Jurkat, Clone E6-1 (cell line): ENCODE measurements around the gene DISP2.

ENCODE experiments used
- DNase-seq: peaks from one replicate; pipeline ENCODE4 v3.0.0-alpha.2; 2011; ENCODE audit warnings: low read depth, low spot score
- H3K4me3 ChIP-seq: 2 replicates; pipeline ENCODE4 v1.5.1; 2011; ENCODE audit warnings: mild to moderate bottlenecking, low read length, control low read depth, moderate library complexity

Gene DISP2

DNA sequence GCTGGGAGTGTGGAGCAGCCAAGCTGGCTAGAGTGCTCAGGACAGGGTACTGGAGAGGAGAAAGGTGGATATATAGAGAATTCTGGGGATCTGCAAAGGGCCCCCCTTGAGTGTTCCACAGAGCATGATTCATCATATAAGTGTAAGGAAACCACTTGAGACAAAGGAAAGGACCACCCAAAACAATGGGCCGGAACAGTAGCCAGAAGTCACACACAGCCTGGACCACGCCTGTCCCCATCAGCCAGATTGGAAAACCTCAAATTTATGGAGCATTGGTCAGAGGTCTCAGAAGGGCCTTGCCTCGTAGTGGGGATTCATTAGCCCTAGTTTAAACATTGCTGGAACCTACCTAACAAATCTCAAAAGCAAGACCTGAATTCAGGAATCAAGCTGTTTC is 19.6 kb downstream of the DISP2 start:
- no peak overlapping the region for H3K4me3 ChIP-seq
- DNase-seq = no peak

DNA sequence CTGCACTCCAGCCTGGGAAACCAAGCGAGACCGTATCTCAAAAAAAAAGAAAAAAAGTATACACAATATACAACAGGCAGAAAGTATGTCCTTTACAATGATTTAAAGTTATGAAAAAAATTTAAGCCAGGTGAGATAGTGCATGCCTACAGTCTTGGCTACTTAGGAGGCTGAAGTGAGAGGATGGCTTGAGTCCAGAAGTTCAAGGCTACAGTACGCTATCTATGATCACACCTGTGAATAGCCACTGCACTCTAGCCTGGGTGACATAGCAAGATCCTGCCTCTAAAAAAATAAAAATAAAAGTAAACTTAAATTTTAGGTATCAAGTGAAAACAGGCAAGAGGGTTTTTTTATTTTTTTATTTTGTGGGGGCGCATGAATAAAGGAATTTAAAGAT is 21.4 kb downstream of the DISP2 start:
- no peak overlapping the region for H3K4me3 ChIP-seq
- DNase-seq = no peak

DNA sequence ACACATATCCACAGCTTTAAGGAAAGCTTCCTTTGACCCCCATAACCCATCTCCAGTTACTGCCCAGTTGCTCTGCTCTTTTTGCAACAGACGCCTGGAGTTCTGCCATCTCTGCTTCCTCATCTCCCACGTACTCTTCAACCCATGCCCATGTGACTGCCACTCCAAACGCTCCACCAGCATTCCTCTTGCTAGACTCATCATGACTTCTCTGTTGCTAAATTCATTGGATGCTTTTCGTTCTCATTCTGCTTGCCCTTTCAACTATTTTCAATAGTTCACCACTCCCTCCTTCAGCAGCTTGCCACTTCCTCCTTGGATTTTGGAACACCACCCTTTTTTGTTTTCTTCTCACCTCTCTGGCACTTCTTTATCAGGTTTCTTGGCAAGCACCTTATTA is 21.8 kb downstream of the DISP2 start:
- DNase-seq = no peak
- no peak overlapping the region for H3K4me3 ChIP-seq

DNA sequence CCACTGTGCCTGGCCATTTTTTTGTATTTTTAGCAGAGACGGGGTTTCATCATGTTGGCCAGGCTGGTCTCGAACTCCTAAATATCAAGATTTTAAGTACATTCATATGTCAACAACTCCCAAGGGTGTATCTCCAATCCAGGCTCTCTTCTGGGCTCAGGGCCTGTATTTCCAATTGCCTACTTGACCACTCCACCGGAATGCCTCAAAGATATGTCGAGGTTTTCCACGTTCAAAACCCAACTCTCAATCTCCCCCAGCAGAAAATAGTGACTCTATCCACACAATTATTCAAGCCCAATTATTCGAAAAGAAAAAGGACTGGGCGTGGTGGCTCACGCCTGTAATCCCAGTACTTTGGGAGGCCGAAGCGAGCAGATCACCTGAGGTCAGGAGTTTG is 22.6 kb downstream of the DISP2 start:
- no peak for DNase-seq
- no peak overlapping the region for H3K4me3 ChIP-seq

DNA sequence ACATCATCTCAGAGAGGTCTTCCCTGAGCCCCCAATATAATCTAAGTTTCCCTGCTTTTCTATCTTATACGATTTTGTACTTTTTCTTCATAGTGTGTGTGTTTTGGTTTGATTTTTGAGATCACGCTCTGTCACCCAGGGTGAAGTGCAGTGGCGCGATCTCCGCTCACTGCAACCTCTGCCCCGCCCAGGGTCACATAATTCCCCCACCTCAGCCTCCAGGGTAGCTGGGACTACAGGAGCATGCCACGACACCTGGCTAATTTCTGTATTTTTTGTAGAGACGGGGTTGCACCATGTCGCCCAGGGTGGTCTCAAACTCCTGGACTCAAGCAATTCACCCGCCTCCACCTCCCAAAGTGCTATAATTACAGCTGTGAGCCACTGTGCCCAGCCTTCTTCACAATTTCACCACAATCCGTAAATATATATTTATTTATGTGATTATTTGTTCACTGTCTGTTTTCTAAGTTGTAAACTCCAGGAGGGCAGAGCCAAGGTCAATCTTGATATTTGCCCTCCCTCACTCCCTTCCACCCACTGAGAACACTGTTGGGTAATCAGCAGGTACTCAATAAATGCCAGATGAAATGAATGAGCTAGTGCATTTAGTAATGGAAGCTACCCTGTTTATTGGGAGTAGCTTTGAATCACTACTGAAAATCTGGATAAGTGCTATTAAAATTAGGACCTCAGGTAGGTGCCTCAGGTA is 24.0 kb downstream of the DISP2 start:
- DNase-seq = no peak
- H3K4me3 ChIP-seq = no peak overlapping the region

DNA sequence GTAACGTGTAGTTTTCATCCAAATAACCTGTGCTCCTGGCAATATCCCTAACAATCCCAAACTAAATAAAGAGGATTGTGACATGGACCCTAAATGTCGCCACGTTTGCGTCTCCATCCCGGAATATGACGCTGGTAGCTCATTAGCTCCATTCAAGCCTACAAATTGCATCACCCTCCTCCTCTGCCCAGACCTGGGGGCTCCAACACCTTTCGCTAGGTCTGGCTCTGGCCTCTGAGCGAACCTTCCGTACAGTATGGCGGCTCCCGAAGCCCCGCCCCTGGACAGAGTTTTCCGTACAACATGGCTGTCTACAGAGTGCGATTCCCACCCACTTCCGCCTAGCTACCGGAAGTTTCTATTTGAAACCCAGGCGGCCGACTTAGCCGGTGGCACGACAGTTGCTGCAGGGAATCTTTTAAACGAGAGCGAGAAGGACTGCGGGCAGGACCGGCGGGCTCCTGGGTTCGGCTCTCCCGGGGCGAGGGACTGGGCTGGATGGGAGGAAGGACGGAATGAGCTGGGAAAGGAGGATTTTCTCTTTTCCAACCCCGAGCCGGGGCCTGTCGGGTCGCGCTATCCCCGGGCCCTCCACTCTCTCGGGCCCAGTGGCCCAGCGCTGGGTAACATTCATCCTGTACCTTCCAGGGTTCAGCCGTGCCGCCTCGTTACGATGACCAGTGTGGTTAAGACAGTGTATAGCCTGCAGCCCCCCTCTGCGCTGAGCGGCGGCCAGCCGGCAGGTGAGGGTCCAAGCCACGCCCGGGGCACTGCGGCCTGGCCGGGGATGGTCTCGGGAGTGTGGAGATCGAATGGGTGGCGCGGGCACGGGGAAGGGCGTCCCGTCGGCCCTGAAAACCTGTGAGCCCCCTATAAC is 24.8 kb downstream of the DISP2 start, which contains the start of gene KNSTRN:
TSS of gene KNSTRN (plus strand) at position 142 of the 877 bp plus-strand sequence. CDS start at position 257, 115 bp downstream.
- DNase-seq = peak; percentile 95
- H3K4me3 ChIP-seq = peak within 1 kb of the TSS; percentile 96

DNA sequence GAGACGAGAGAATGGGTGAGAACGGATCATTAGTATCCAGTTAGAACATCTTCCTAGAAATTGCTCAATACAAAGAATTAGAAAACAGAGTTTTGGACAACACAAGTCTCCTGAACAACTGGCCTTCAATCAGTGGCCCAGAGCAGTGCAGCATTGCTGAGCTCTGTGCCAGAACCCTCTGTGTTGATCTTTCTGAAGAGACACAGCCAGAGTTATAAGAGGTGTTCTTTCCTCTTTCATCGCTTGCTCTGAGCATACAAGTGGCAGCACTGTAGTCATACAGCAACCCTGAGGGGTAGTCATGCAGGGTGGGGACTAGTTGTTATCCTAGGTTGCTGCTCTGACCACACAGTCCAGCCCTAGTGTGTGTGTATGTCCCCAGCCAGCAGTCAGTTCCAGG is 28.5 kb downstream of the DISP2 start:
- no peak for DNase-seq
- H3K4me3 ChIP-seq = no peak overlapping the region

DNA sequence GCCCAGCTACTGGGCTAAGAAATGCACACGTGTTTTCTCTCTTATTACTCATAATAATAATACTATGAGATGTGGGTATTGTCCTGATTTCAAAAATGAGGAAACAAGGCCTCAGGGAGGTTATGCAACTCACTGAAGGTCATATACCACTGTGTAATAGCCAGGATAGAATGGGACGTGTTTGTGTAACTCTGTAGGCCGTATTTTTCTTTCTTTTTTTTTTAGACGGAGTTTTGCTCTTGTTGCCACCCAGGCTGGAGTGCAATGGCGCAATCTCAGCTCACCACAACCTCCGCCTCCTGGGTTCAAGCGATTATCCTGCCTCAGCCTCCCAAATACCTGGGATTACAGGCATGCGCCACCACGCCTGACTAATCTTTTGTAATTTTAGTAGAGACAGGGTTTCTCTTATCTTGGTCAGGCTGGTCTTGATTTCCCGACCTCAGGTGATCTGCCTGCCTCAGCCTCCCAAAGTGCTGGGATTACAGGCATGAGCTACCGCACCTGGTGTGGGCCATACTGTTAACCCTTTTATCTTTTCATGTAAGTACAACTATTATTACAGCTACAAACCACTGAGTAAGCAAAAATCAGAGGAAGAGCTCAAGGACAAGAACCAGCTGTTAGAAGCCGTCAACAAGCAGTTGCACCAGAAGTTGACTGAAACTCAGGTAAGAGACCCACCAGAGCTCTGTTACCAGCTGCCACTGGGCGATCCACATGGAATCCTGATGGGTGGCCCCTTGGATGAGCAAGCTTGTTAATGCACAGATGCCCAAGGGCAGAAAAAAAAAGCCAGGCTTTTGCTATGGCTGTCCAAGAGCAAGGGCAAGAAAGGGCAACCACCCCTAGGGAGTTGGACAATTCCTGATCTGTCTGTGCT is 31.2 kb downstream of the DISP2 start:
- H3K4me3 ChIP-seq = no peak overlapping the region
- DNase-seq = no peak

DNA sequence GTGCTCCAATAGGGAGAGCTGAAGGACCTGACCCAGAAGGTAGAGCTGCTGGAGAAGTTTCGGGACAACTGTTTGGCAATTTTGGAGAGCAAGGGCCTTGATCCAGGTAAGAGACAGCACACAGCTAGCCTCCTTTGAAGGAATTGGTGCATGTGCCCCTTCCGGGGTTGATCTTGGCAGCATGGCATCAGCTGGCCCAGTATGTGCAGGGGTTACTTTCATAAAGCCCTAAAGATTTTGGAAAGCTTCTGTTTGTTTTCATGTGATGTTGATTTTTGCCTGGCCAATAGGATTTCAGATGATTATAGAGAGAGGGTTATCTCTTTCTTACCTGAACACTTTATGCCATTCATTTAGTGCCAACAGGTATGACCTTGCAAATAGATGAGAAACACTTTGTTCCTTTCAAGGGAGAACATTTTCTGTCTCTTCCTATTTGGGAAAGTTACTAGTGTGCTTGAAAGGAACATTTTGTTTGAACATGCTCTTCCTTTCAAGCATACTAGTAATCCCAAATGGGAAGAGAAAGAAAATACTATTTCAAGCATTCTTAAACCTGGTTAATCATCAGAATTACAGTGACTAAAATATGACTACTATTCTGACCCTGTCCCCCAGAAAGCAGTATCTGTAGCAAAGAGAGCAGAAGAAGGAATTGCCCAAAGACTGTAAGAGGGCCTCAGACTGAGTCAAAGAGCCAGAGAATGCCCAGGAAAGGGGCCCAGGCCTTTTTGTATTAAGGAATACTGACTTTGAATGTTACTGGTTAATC is 32.0 kb downstream of the DISP2 start:
- DNase-seq = no peak
- H3K4me3 ChIP-seq = no peak overlapping the region

DNA sequence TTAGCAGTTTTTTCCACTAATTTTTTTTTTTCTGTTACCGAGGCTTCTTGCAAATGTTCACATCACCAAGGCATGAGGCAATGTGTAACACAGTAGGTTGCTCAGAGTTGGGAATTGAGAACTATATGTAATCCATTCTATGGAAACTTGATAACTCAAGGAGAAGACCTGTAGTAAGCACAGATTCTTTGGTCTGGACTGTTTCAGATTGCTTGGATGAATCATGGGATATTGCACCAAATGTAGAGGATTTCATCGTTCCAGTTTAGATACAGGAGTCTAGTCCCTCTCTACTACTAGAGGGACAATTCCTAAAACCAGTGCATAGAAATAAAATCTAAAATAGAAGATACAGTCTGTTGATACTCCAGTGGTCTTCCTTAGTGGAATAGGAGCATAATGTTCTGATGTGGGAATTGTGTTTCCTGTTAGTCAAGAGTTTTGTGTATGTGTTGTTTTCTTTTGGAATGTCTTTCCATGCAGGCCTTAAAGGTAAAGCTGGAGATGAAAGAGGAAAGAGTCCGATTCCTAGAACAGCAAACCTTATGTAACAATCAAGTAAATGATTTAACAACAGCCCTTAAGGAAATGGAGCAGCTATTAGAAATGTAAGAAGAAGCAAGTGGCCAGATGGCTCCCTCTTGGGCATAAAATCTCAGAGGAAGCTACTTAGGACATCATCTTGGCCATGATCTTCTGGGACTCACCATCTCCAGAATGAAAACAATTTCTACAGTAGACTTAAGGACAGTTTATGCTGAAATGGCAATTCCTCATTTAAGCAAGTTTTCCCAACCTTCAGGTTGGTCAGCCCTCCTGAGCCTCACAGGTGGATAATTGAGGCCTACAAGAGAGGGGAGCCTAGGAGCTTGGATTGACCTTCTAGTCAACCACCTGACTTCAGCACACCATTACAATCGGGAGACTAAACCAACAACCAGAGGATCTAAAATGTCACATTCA is 35.2 kb downstream of the DISP2 start:
- no peak overlapping the region for H3K4me3 ChIP-seq
- DNase-seq = no peak

DNA sequence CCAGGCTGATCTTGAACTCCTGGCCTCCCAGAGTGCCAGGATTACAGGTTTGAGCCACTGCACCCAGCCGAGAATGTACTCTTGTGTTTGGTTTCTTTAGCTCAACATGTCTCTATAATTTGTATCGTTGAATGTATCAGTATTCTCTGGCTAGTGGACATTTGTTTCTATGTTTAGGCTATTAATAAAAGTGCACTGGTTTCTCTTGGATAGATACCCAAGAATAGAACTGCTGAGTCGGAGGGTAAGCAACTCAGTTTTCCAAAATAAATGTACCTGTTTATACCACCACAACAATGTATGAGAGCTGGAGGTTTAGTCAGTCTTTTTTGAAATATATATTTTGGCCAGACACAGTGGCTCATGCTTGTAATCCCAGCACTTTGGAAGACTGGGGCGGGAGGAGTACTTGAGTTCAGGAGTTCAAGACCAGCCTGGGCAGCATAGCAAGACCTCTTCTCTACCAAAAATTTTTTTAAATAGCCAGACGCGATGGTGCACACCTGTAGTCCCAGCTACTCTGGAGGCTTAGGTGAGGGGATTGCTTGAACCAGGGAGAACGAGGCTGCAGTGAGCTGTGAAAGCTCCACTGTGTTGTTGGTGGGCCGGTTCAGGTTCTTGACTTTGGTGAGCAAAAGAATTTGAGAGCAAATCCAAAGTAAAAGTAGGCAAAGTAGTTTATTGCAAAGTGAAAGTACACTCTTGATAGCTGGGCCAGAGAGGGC is 39.8 kb downstream of the DISP2 start:
- no peak for DNase-seq
- peak overlapping the region; percentile 20; the same call in 1 of the 2 replicates for H3K4me3 ChIP-seq

DNA sequence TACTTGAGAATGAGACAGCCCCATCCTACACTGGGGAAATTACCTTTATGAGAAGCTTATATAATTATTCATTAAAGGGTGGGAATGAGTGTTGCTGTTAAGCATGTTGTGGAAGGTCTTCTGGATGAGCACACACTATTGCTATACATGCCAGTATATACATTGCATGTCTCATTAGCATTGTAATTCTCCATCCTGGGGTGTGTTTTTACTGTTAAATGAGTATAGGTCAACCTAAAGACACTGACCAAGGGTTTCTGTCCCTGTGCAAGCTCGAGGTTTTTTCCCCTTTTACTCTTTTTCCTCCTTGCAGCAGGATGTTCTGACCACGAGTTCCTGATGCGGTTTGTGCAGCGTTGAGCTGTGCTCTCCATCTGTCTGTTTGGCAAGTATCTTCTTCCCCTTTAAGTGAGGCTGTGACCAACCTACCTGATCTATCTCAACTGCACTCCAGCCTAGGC is 40.4 kb downstream of the DISP2 start:
- peak; percentile 78 for DNase-seq
- H3K4me3 ChIP-seq = peak overlapping the region; percentile 20

DNA sequence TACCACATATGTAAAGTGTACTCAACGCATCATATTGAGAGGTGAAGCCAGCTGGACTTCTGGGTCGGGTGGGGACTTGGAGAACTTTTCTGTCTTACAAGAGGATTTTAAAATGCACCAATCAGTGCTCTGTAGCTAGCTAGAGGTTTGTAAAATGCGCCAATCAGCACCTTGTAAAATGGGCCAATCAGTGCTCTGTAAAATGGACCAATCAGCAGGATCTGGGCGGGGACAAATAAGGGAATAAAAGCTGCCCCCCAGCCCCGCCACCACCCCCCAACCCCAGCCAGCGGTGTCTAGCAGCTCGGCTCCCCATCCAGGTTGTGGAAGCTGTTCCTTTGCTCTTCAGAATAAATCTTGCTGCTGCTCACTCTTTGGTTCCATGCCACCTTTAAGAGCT is 41.4 kb downstream of the DISP2 start:
- H3K4me3 ChIP-seq = no peak overlapping the region
- DNase-seq = no peak

DNA sequence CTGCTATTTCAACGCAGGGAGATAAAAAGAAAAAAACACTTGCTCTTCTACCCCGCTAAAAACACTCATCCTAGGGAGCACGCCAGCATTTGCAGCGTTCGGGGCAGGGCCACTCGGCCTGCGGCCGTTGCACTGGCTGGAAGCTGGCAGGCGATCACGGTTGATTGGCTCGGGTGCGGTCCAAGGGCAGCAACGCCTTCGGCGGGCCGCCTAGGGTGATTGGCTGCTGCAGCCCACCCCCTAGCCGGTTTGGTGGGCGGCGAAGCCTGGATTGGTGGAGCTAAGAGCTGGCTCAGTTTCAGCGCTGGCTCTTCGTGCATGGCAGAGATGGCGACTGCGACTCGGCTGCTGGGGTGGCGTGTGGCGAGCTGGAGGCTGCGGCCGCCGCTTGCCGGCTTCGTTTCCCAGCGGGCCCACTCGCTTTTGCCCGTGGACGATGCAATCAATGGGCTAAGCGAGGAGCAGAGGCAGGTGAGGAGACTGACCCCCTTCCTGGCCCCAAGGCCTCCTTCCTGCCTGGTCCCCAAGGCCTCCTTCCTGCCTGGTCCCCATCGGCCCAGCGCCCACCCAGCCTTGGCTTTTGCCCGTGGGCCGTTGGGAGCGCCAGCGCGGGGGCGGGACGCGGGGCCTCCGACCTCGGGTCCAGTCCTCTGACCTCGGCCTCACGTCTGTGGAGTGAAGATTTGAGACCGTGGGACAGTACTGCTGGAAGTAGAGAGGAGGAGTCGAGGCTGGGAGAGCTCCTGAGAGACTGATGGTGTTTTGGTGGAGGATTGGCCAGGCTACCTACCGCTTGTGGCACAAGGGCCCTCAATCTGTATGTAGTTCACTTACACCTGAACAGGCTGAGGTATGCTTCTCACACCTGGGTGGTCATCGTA is 47.7 kb downstream of the DISP2 start, which contains the start of gene IVD:
TSS of gene IVD (plus strand) at position 295 of the 881 bp plus-strand sequence. CDS start at position 328, 33 bp downstream.
- peak; percentile 93 for DNase-seq
- peak within 1 kb of the TSS; percentile 90 for H3K4me3 ChIP-seq

DNA sequence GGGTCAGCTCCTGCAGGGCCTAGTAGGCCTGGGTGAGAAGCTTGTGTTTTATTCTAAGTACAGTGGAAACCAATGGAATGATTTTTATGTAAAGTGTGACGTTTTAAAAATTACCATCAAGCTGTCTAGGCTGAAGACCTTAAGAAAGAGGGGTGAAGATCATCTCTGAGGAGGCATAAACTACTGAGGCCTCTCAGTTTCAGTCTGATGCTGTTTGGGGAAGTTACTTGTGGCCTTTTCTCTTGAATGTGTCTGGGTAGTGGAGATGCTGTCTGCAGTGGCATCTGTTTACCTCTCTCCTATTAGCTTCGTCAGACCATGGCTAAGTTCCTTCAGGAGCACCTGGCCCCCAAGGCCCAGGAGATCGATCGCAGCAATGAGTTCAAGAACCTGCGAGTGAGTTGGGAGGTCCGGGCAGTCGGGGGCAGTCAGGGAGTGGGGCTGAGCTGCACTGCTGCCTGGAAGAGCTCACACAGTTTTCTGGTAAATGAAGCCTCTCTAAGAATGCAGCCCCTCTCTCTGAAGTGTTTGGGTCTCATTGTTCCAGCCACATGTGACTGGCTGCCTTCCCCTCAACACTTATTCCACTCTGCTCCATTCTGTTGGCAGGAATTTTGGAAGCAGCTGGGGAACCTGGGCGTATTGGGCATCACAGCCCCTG is 49.4 kb downstream of the DISP2 start:
- no peak overlapping the region for H3K4me3 ChIP-seq

More for the DNA sequence above, 49.4 kb downstream of the DISP2 start:
- no peak for DNase-seq
